Measurements from ENCODE around the gene CCDC85B. TPM values are rescaled to one million over a fixed set of nuclear protein-coding genes. Genes with fewer than 3 reads are reported as not detected.

The CCDC85B gene
- total RNA-seq, 2 donors from 2014 or later, result 75.8 to 100 TPM

DNA sequence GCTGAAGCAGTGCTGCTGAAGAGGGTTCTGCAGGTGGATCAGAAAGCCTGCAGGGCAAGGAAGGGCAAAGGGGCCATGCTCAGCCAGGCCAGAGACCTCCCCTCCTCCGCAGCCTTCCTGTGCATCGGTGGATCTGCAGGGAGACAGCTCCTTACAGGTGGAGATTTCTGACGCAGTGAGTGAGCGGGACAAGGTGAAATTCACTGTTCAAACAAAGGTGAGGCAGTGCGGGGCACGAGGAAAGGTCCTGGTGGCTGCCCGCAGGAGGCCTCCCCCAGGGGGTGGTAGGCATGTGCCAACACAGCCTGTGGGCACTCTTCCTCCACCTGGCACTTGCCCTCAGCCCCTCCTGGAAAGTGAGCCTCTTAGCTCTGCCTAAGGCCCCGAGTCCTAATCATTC lies 41.1 kb upstream of the CCDC85B start:
- TF ChIP-seq CTCF (IDR thresholded peaks at IDR 0.05), result no peak
- H3K9me3 ChIP-seq, result no peaks in the 10 kb centered on the region
- peaks cover 37% of the 10 kb centered on the region for H3K36me3 ChIP-seq
- H3K4me1 ChIP-seq (ENCODE audit: control insufficient read depth in 1 of 2, low read depth in 2 of 2), result peaks cover 0 to under 1% of the 10 kb centered on the region in 2 donors
- ATAC-seq (ENCODE audit: insufficient number of reproducible peaks, low FRiP score, low read depth) (no peak), DNase-seq (ENCODE audit: low spot score) (no peak)
- no peaks in the 10 kb centered on the region for H3K27me3 ChIP-seq (replicated peaks; ENCODE audit: insufficient read depth)
- no peak overlapping the region for H3K4me3 ChIP-seq
- no peak overlapping the region for H3K27ac ChIP-seq

DNA sequence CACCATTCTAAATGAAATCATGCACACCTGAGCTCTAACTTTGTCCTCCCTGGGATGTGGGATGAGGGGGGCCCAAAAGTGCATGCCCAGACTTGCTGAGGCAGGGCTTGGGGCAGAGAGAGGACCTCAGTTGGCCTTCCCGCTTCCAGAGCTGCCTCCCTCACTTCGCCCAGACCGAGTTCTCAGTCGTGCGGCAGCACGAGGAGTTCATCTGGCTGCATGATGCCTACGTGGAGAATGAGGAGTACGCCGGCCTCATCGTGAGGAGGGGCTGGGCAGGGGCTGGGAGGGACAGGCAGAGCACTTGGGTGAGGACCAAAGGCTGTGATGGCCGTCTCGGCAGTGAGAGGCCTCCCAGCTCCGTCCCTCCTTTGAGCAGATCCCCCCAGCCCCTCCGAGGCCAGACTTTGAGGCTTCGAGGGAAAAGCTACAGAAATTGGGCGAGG lies 40.7 kb upstream of the CCDC85B start:
- Histone ChIP-seq H3K36me3 (peaks cover 41% of the 10 kb centered on the region), H3K4me1 (ENCODE audit: control insufficient read depth in 1 of 2, low read depth in 2 of 2) (peaks cover 0 to 5% of the 10 kb centered on the region in 2 donors), H3K4me3 (no peak overlapping the region), H3K27me3 (replicated peaks; ENCODE audit: insufficient read depth) (no peaks in the 10 kb centered on the region), H3K27ac (no peak overlapping the region), H3K9me3 (no peaks in the 10 kb centered on the region)
- DNase-seq (ENCODE audit: low spot score) (no peak), ATAC-seq (ENCODE audit: insufficient number of reproducible peaks, low FRiP score, low read depth) (no peak)
- TF ChIP-seq CTCF (IDR thresholded peaks at IDR 0.05), result no peak

DNA sequence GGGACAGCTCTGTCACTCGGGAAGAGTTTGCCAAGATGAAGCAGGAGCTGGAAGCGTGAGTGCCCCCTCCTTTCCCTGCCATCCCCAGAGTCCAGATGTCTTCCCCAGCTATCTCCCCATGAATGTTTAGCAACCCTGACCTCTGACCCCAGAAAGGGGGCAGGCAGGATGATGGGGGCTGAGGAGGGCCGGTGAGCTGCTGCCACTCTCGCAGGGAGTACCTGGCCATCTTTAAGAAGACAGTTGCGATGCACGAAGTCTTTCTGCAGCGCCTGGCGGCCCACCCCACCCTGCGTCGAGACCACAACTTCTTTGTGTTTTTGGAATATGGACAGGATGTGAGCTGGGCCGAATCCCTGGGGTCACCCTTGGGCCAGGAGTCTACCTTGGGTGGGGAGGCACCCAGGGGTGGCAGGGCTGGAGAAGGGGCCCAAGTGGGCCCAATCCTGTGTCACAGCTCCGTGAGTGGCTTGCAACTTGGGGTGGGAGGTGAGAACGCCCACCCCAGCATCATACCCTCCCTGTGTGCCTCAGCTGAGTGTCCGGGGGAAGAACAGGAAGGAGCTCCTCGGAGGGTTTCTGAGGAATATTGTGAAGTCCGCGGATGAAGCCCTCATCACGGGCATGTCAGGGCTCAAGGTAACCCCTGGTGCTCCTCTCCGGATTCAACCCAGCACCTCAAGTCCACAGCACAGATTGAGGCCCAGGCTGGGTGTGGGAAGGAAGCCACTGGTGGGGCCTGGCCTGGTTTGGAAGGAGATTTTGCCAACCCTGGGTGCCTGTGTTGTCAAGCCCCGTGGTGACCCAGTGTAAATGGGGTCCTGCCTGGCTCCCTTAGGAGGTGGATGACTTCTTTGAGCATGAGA lies 40.0 kb upstream of the CCDC85B start:
- Histone ChIP-seq H3K9me3 (no peaks in the 10 kb centered on the region), H3K36me3 (peaks cover 48% of the 10 kb centered on the region), H3K27ac (no peak overlapping the region), H3K4me3 (no peak overlapping the region), H3K27me3 (replicated peaks; ENCODE audit: insufficient read depth) (no peaks in the 10 kb centered on the region), H3K4me1 (ENCODE audit: control insufficient read depth in 1 of 2, low read depth in 2 of 2) (peaks cover 4 to 12% of the 10 kb centered on the region in 2 donors)
- TF ChIP-seq CTCF (IDR thresholded peaks at IDR 0.05), result no peak
- DNase-seq (ENCODE audit: low spot score), result no peak
- ATAC-seq (ENCODE audit: insufficient number of reproducible peaks, low FRiP score, low read depth), result no peak

DNA sequence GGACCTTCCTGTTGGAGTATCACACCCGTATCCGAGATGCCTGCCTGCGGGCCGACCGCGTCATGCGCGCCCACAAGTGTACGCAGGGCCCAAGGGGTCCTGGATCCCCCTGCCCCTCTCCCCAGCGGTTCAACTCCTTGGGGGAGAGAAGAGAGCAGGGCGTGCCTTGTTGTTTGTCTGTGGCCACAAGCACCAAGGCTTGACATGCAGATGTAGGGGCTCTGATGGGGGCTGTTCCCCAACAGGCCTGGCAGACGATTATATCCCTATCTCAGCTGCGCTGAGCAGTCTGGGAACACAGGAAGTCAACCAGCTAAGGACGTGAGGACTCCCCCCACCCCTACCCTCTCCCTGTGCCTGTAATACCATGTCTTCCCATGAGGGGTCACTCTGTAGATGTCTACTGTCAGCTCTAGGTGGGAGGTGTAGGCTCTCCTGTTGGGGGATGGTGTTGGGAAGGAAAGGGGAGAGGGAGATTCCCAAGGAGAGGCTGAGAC lies 39.3 kb upstream of the CCDC85B start:
- Histone ChIP-seq H3K27ac (no peak overlapping the region), H3K9me3 (no peaks in the 10 kb centered on the region), H3K27me3 (replicated peaks; ENCODE audit: insufficient read depth) (no peaks in the 10 kb centered on the region), H3K36me3 (peaks cover 54% of the 10 kb centered on the region), H3K4me3 (no peak overlapping the region), H3K4me1 (ENCODE audit: control insufficient read depth in 1 of 2, low read depth in 2 of 2) (peaks cover 10 to 18% of the 10 kb centered on the region in 2 donors)
- DNase-seq (ENCODE audit: low spot score) (no peak), ATAC-seq (ENCODE audit: insufficient number of reproducible peaks, low FRiP score, low read depth) (no peak)
- peak; percentile 24 for TF ChIP-seq CTCF (IDR thresholded peaks at IDR 0.05)

DNA sequence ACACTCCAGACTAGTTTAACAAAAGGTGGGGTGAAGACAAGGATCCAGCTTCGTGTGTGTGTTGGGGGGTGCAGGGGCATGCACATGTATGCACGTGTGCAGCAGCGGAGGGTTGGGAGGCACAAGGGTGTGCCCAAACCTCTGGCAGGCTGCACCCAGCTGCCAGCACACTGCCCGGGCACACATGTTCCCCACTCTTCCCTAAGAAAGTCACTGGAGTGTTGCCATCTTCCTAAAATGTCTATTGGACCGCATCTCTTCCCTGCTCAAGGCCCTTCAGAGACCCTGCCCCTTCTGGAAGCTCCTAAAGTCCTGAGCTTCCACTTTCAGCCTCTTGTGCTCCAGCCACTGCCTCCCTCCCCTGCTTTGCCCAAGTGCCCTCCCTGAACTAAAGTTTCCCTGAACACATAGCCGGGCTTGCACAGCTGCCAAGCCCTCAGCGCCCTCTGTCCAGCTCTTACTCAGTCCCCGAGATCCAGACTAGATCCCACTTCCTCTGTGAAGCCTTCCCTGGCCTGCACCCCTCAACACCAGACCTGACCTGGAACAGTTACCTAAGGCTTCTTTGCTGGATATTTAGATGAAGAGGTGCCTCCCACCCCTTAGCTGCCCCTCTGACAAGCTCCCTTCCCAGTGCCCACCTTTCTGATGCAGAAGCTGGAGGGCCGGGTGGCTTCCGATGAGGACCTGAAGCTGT lies 38.5 kb upstream of the CCDC85B start:
- ATAC-seq (ENCODE audit: insufficient number of reproducible peaks, low FRiP score, low read depth) (no peak), DNase-seq (ENCODE audit: low spot score) (no peak)
- H3K4me3 ChIP-seq, result no peak overlapping the region
- peaks cover 13 to 24% of the 10 kb centered on the region in 2 donors for H3K4me1 ChIP-seq (ENCODE audit: control insufficient read depth in 1 of 2, low read depth in 2 of 2)
- H3K27ac ChIP-seq, result no peak overlapping the region
- H3K27me3 ChIP-seq (replicated peaks; ENCODE audit: insufficient read depth), result no peaks in the 10 kb centered on the region
- peaks cover 54% of the 10 kb centered on the region for H3K36me3 ChIP-seq
- TF ChIP-seq CTCF (IDR thresholded peaks at IDR 0.05), result no peak
- no peaks in the 10 kb centered on the region for H3K9me3 ChIP-seq

Measured in thoracic aorta (tissue), 2 donors.